Measurements from ENCODE around the gene TREH. TPM values are rescaled to one million over a fixed set of nuclear protein-coding genes. Genes with fewer than 3 reads are reported as not detected.

Gene TREH
- total and polyA plus RNA-seq, 2 experiments from 2014 or later: 0.36 TPM; not detected in 1

GRCh38 chr11:118633319-118633690 is 46.1 kb downstream of the TREH start:
- peaks cover 21% of the 10 kb centered on the region for H3F3A ChIP-seq (replicated peaks; ENCODE audit: low read depth)
- TF ChIP-seq STAT1 (IDR thresholded peaks at IDR 0.05; ENCODE audit: unreplicated experiment) (no peak), EZH2phosphoT487 (IDR thresholded peaks at IDR 0.05; ENCODE audit: unreplicated experiment) (no peak), NANOG (IDR thresholded peaks at IDR 0.05; ENCODE audit: borderline replicate concordance) (no peak), EZH2 (IDR thresholded peaks at IDR 0.05; ENCODE audit: low read depth, unreplicated experiment) (no peak), CTCF (conservative IDR thresholded peaks at IDR 0.05; ENCODE audit: low read depth in 2 of 2) (no peak), ZNF462 (CRISPR knock-in tag; IDR thresholded peaks at IDR 0.05) (no peak), ETS1 (IDR thresholded peaks at IDR 0.05) (no peak), POLR2AphosphoS5 (IDR thresholded peaks at IDR 0.05; ENCODE audit: low read depth) (no peak), CREB1 (CRISPR knock-in tag; IDR thresholded peaks at IDR 0.05; ENCODE audit: low read depth) (no peak), JUNB (IDR thresholded peaks at IDR 0.05; ENCODE audit: unreplicated experiment) (no peak), REST (IDR thresholded peaks at IDR 0.05; ENCODE audit: unreplicated experiment) (no peak), ZNF114 (CRISPR knock-in tag; IDR thresholded peaks at IDR 0.05) (no peak), ZNF331 (CRISPR knock-in tag; IDR thresholded peaks at IDR 0.05; ENCODE audit: low read depth) (no peak)
- peaks cover 50% of the 10 kb centered on the region for H3K36me3 Mint-ChIP-seq (ENCODE audit: low read depth)
- no peaks in the 10 kb centered on the region for H3K27me3 ChIP-seq (ENCODE audit: insufficient read depth)
- no peak overlapping the region for H3K27ac Mint-ChIP-seq
- H3K79me2 ChIP-seq (replicated peaks; ENCODE audit: insufficient read depth): 0 out of 2 replicates have a peak, but pooled peaks cover 3% of the 10 kb centered on the region
- ATAC-seq: no peak
- H3K27ac ChIP-seq (ENCODE audit: low read depth): no peak overlapping the region
- H3K9me3 Mint-ChIP-seq: no peaks in the 10 kb centered on the region
- peaks cover 22% of the 10 kb centered on the region for H3K4me1 ChIP-seq (ENCODE audit: insufficient read depth)
- H3K36me3 ChIP-seq (ENCODE audit: insufficient read depth): peaks cover 10% of the 10 kb centered on the region; the same call in 1 of the 2 replicates
- peaks cover 28% of the 10 kb centered on the region for H3K4me1 Mint-ChIP-seq
- DNase-seq (ENCODE audit: low spot score): peak; percentile 10
- peaks cover 9% of the 10 kb centered on the region for H4K20me1 ChIP-seq (replicated peaks; ENCODE audit: insufficient read depth)
- no peak overlapping the region for H3K4me3 Mint-ChIP-seq
- no peak overlapping the region for H3K4me2 ChIP-seq
- no peaks in the 10 kb centered on the region for H3K9me2 ChIP-seq (ENCODE audit: insufficient read depth)
- no peak overlapping the region for H3K4me3 ChIP-seq
- peaks cover 29% of the 10 kb centered on the region for H3K27me3 Mint-ChIP-seq (ENCODE audit: insufficient read depth, low read depth, poor library complexity)
- H2AFZ ChIP-seq: no peak overlapping the region
